BJ (cell line): Measurements from ENCODE around the gene SCN9A. TPM values are rescaled to one million over a fixed set of nuclear protein-coding genes. Genes with fewer than 3 reads are reported as not detected.

ENCODE experiments used
- CTCF ChIA-PET: fragments of 350-600 bp; formaldehyde crosslinking; extraction: SDS; loops from one replicate; lab custom pipeline; 2021; ENCODE audit warnings: antibody characterized with exemption, inconsistent platforms; lab: Yijun Ruan, JAX
- POLR2A ChIA-PET: fragments of 300-600 bp; sonication (Branson Sonifier 250); formaldehyde crosslinking; extraction: SDS; loops from one replicate; lab custom pipeline; 2021; ENCODE audit warnings: antibody characterized with exemption; lab: Charles Lee
- DNase-seq: peaks from one replicate; pipeline ENCODE4 v3.0.0-alpha.2; 2011; ENCODE audit warnings: low read depth
- H3K27me3 ChIP-seq: 2 replicates; pipeline ENCODE4 v1.6.0; 2011; ENCODE audit warnings: low read length; ENCODE audit not compliant: control insufficient read depth, insufficient read depth
- H3K36me3 ChIP-seq: 2 replicates; pipeline ENCODE4 v1.5.1; 2011; ENCODE audit warnings: low read length; ENCODE audit not compliant: control insufficient read depth, insufficient read depth
- H3K4me3 ChIP-seq: 2 replicates; pipeline ENCODE4 v1.5.1; 2011; ENCODE audit warnings: low read depth, mild to moderate bottlenecking, control low read depth, low read length
- CTCF ChIP-seq: IDR thresholded peaks from 2 replicates; pipeline ENCODE4 v1.5.1; 2011; ENCODE audit warnings: low read depth, mild to moderate bottlenecking, control low read depth, inconsistent platforms, low read length, moderate library complexity; ENCODE audit not compliant: insufficient read depth
- polyA plus RNA-seq: library from polyadenylated mRNA; depleted of rRNA; stranded (reverse); fragments of >200 nt; gene quantifications from 2 replicates; pipeline ENCODE4 v1.2.3, GENCODE V29; 2011

Gene SCN9A
- polyA plus RNA-seq, 1 experiment: 19.4 TPM

- CTCF ChIA-PET: no interaction called here
- Histone ChIP-seq H3K27me3 (no peaks in the 10 kb centered on the region), H3K4me3 (no peak overlapping the region), H3K36me3 (no peaks in the 10 kb centered on the region)
- POLR2A ChIA-PET: no interaction called here
- TF ChIP-seq CTCF: no peak
- DNase-seq: peak; percentile 46
These were observed 141.5 kb downstream of the SCN9A start for GRCh38 chr2:166234112-166234846.

- POLR2A ChIA-PET: no interaction called here
- CTCF ChIA-PET: interaction anchor here (1.0 kb wide), 1 partner anchor 52 kb away, joined by 3 read pairs; no protein-coding TSS in a partner anchor
- DNase-seq: no peak
- H3K4me3 ChIP-seq: no peak overlapping the region
- TF ChIP-seq CTCF: no peak
- H3K36me3 ChIP-seq: no peaks in the 10 kb centered on the region
- no peaks in the 10 kb centered on the region for H3K27me3 ChIP-seq
These were observed 142.5 kb downstream of the SCN9A start for GRCh38 chr2:166233244-166233643.

GRCh38 chr2:166230724-166231070 lies 145.0 kb downstream of the SCN9A start:
- Histone ChIP-seq H3K36me3 (no peaks in the 10 kb centered on the region), H3K4me3 (no peak overlapping the region), H3K27me3 (no peaks in the 10 kb centered on the region)
- DNase-seq: no peak
- TF ChIP-seq CTCF: no peak
- POLR2A ChIA-PET: no interaction called here
- CTCF ChIA-PET: no interaction called here

- POLR2A ChIA-PET: no interaction called here
- CTCF ChIA-PET: no interaction called here
- no peak for DNase-seq
- Histone ChIP-seq H3K4me3 (no peak overlapping the region), H3K36me3 (no peaks in the 10 kb centered on the region), H3K27me3 (no peaks in the 10 kb centered on the region)
- TF ChIP-seq CTCF: no peak
These were observed 145.6 kb downstream of the SCN9A start for GRCh38 chr2:166230024-166230723.

GRCh38 chr2:166229678-166230023 lies 146.1 kb downstream of the SCN9A start:
- Histone ChIP-seq H3K4me3 (no peak overlapping the region), H3K27me3 (no peaks in the 10 kb centered on the region), H3K36me3 (no peaks in the 10 kb centered on the region)
- ChIA-PET CTCF (no interaction called here), POLR2A (no interaction called here)
- TF ChIP-seq CTCF: no peak
- no peak for DNase-seq
